ENCODE results near the gene MEIOB.

Gene MEIOB

GRCh38 chr16:1787056-1787321 is 85.0 kb downstream of the MEIOB start:
- DNase-seq (ENCODE audit: low spot score), result no peak

GRCh38 chr16:1786242-1787055 is 85.5 kb downstream of the MEIOB start:
- no peak for DNase-seq (ENCODE audit: low spot score)

- DNase-seq (ENCODE audit: low spot score), result no peak
Observed at GRCh38 chr16:1785846-1786170, 86.2 kb downstream of the MEIOB start.

- no peak for DNase-seq (ENCODE audit: low spot score)
Observed at GRCh38 chr16:1784977-1785845, 86.8 kb downstream of the MEIOB start.

Data from AG08395 (cell line).